Smooth muscle cell (in vitro differentiated cells): Measurements from ENCODE around the gene CIRBP. TPM values are rescaled to one million over a fixed set of nuclear protein-coding genes. Genes with fewer than 3 reads are reported as not detected.
A peak's percentile ranks its signal among the peaks of the same experiment; 100 is the strongest.

ENCODE experiments used
- DNase-seq: peaks from one replicate; lab custom pipeline; 2025; ENCODE audit not compliant: unreplicated experiment; lab: John Stamatoyannopoulos, UW
- H2AFZ ChIP-seq: fragments of 200-600 bp; sonication (generic); 2 replicates; pipeline ENCODE4 v1.6.0; 2016; ENCODE audit warnings: antibody characterized with exemption, low read depth, mild to moderate bottlenecking
- H3F3A ChIP-seq: fragments of 200-600 bp; sonication (generic); 2 replicates; pipeline ENCODE4 v1.6.0; 2017; ENCODE audit warnings: antibody characterized with exemption, low read depth
- H3K27ac ChIP-seq: fragments of 200-600 bp; sonication (generic); 2 replicates; pipeline ENCODE4 v1.5.1; 2016; ENCODE audit warnings: low read depth, mild to moderate bottlenecking
- H3K27me3 ChIP-seq: fragments of 200-600 bp; sonication (generic); 2 replicates; pipeline ENCODE4 v1.6.1; 2016; ENCODE audit warnings: low read depth, mild to moderate bottlenecking
- H3K36me3 ChIP-seq: fragments of 200-600 bp; sonication (generic); 2 replicates; pipeline ENCODE4 v1.5.1; 2016; ENCODE audit warnings: low read depth
- H3K4me1 ChIP-seq: fragments of 200-600 bp; sonication (generic); 2 replicates; pipeline ENCODE4 v1.5.1; 2016; ENCODE audit warnings: low read depth
- H3K4me2 ChIP-seq: fragments of 200-600 bp; sonication (generic); 2 replicates; pipeline ENCODE4 v1.6.0; 2016; ENCODE audit warnings: mild to moderate bottlenecking
- H3K4me3 ChIP-seq: fragments of 200-600 bp; sonication (generic); 2 replicates; pipeline ENCODE4 v1.5.1; 2016; ENCODE audit warnings: mild to moderate bottlenecking
- H3K79me2 ChIP-seq: fragments of 200-600 bp; sonication (generic); 2 replicates; pipeline ENCODE4 v1.6.0; 2016; ENCODE audit warnings: low read depth, mild to moderate bottlenecking
- H3K9ac ChIP-seq: fragments of 200-600 bp; sonication (generic); 2 replicates; pipeline ENCODE4 v1.6.0; 2016; ENCODE audit warnings: low read depth
- H3K9me3 ChIP-seq: fragments of 200-600 bp; sonication (generic); replicated peaks from 2 replicates; pipeline ENCODE4 v1.5.1; 2016; ENCODE audit warnings: low read depth
- H4K20me1 ChIP-seq: fragments of 200-600 bp; sonication (generic); 2 replicates; pipeline ENCODE4 v1.6.0; 2016; ENCODE audit warnings: low read depth
- WGBS: methylation state at CpG from one replicate; pipeline ENCODE4 v1.1.7; 2016; ENCODE audit warnings: low lambda C conversion rate; 5-methylcytosine and 5-hydroxymethylcytosine counted together
- polyA plus RNA-seq: library from polyadenylated mRNA; unstranded; fragments of >200 nt; fragmentation: Nextera tagmentation; extraction: Ambion mirVana; gene quantifications from 2 replicates; pipeline ENCODE4 v1.2.1, GENCODE V29; 2016
- total RNA-seq: library from RNA; depleted of rRNA; stranded (reverse); fragments of >200 nt; gene quantifications from 2 replicates; pipeline ENCODE4 v1.2.3, GENCODE V29; 2014
- TF ChIP-seq, protein P1 (sequence below): fragments of 200-600 bp; sonication (generic); IDR thresholded peaks from 2 replicates; pipeline ENCODE4 v1.5.1; 2017; ENCODE audit warnings: borderline replicate concordance, mild to moderate bottlenecking, antibody characterized with exemption; ENCODE audit not compliant: insufficient read depth, poor library complexity, severe bottlenecking

CIRBP gene
- total and polyA plus RNA-seq, 2 experiments from 2014 or later = 122 to 215 TPM

DNA sequence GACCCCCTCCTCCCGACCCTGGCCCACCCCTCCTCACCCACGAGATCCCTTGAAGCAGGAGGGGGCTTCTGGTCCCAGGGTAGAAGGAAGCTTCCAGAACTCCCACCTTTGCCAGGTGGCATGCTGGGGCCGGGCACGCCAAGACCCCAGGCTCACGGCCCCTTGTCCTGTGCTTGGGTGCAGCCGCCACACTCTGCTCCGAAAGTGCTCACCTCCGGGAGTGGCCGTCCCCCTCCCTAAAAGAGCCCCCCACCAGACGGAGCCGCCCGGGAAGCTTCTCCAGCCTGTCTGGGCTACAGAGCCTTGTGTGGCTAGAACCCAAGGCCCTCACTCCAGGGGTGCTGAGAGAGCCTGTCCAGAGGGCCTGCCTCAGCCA, 14.8 kb downstream of the CIRBP start:
- H3K4me2 ChIP-seq = no peak overlapping the region
- DNase-seq = no peak
- no peak overlapping the region for H3K9ac ChIP-seq
- no peak overlapping the region for H3K27ac ChIP-seq
- no peaks in the 10 kb centered on the region for H3F3A ChIP-seq
- H3K9me3 ChIP-seq = no peaks in the 10 kb centered on the region
- no peaks in the 10 kb centered on the region for H3K27me3 ChIP-seq
- no peaks in the 10 kb centered on the region for H3K36me3 ChIP-seq
- TF ChIP-seq, protein P1, sequence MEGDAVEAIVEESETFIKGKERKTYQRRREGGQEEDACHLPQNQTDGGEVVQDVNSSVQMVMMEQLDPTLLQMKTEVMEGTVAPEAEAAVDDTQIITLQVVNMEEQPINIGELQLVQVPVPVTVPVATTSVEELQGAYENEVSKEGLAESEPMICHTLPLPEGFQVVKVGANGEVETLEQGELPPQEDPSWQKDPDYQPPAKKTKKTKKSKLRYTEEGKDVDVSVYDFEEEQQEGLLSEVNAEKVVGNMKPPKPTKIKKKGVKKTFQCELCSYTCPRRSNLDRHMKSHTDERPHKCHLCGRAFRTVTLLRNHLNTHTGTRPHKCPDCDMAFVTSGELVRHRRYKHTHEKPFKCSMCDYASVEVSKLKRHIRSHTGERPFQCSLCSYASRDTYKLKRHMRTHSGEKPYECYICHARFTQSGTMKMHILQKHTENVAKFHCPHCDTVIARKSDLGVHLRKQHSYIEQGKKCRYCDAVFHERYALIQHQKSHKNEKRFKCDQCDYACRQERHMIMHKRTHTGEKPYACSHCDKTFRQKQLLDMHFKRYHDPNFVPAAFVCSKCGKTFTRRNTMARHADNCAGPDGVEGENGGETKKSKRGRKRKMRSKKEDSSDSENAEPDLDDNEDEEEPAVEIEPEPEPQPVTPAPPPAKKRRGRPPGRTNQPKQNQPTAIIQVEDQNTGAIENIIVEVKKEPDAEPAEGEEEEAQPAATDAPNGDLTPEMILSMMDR = no peak
- H2AFZ ChIP-seq = no peak overlapping the region
- peaks cover 13% of the 10 kb centered on the region for H4K20me1 ChIP-seq
- H3K79me2 ChIP-seq = no peaks in the 10 kb centered on the region
- WGBS = 96% methylated on average over 8 of the region's 12 CpGs
- no peak overlapping the region for H3K4me3 ChIP-seq
- H3K4me1 ChIP-seq = peaks cover 10% of the 10 kb centered on the region

DNA sequence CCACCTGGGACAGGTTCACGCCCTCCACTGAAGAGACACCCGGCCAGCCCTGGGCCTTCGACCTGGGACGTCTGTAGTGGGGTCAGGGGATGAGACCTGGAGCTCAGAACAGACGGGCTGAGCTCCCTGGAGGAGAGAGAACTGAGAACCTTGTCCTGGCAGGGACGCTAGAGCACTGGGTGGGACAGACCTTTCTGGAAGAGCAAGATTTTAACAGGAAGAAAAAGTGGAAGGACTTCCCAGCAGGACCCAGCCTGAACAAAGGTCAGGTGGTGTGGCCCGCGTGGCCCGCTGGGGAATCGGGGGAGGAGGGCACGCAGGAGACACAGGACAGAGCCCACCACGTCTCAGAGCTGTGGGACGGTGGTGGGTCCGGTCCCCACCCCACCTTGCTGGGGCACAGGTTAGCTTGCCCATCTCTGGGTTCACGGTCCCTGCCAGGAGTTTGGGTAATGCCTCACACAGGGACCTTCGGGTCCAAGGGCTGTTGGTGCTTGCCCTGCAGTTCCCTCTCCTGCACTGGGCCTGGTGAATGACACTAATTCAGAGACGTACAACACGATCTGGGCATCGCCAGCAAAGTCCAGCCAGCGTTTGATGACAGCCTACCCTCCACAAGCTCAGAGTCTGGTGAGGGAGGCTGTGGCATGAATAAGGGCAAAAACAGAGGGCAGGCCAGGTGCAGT, 15.3 kb downstream of the CIRBP start:
- Histone ChIP-seq H3K36me3 (no peaks in the 10 kb centered on the region), H3K4me1 (peaks cover 10% of the 10 kb centered on the region), H4K20me1 (peaks cover 16% of the 10 kb centered on the region), H3K4me2 (no peak overlapping the region), H2AFZ (no peak overlapping the region), H3K27me3 (no peaks in the 10 kb centered on the region), H3K27ac (no peak overlapping the region), H3F3A (no peaks in the 10 kb centered on the region), H3K4me3 (no peak overlapping the region), H3K9me3 (no peaks in the 10 kb centered on the region), H3K9ac (no peak overlapping the region), H3K79me2 (no peaks in the 10 kb centered on the region)
- 86% methylated on average over 20 of the region's 20 CpGs for WGBS
- TF ChIP-seq, protein P1 = no peak
- DNase-seq = no peak

DNA sequence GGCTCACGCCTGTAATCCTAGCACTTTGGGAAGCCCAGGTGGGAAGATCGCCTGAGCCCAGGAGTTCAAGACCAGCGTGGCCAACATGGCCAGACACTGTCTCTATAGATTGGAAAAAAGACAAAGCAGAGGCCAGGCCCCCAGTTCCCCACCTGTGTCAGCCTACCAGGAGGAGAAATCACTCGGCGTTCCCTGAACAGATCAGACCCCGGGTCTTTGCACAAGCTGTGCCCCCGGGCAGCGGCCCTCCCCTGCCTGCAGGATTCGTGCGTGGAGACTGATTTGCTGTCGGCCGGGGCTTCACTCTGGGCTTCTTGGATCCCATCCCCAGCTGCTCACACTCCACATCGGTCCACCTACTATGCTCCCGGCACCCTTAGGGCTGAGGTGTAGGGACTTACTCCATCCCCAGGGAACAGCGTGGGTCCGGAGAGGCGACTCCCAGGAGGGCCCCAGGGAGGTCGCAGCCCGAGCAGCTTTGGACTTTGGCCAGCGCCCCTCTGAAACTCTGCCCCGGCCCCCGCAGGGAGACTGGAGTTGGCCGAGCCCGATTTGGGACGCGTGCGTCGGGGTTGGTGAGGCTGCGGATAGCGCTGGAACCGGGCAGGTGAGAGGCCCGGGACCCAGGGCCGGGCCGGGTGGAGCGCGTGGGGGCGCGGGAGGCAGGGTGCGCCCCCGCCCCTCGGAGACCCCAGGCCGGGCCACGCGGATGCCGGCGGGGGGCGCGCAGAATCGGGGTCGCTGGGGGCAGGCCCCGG, 16.0 kb downstream of the CIRBP start:
- H3K36me3 ChIP-seq = no peaks in the 10 kb centered on the region
- no peak overlapping the region for H3K27ac ChIP-seq
- no peak overlapping the region for H2AFZ ChIP-seq
- no peaks in the 10 kb centered on the region for H3K79me2 ChIP-seq
- H4K20me1 ChIP-seq = peaks cover 12% of the 10 kb centered on the region
- H3K9ac ChIP-seq = no peak overlapping the region
- 35% methylated on average over 30 of the region's 51 CpGs for WGBS
- peak overlapping the region; percentile 80 for H3K4me2 ChIP-seq
- TF ChIP-seq, protein P1 = no peak
- H3K4me1 ChIP-seq = peaks cover 10% of the 10 kb centered on the region
- no peaks in the 10 kb centered on the region for H3K9me3 ChIP-seq
- peak overlapping the region; percentile 34 for H3K4me3 ChIP-seq
- no peaks in the 10 kb centered on the region for H3K27me3 ChIP-seq
- DNase-seq = no peak
- no peaks in the 10 kb centered on the region for H3F3A ChIP-seq
